Mucosa of gallbladder (tissue), 1 donor: Measurements from ENCODE around the gene SLC52A3. TPM values are rescaled to one million over a fixed set of nuclear protein-coding genes. Genes with fewer than 3 reads are reported as not detected.
A peak's percentile ranks its signal among the peaks of the same experiment; 100 is the strongest.
"Not testable (repeated sequence)": the region's sequence is repeated elsewhere in the genome, so short reads cannot be mapped to it uniquely, and the experiment has no call there.

ENCODE experiments used
- DNase-seq: peaks from one replicate; pipeline ENCODE4 v3.0.0-alpha.2; 2020; ENCODE audit warnings: low spot score
- total RNA-seq: library from RNA; stranded (reverse); gene quantifications from one replicate; pipeline ENCODE4 v1.2.1, GENCODE V29; 2021
- donor health status: DM: no; HTN: no; CAD: no.

SLC52A3 gene
- total RNA-seq: 7.5 TPM

DNA sequence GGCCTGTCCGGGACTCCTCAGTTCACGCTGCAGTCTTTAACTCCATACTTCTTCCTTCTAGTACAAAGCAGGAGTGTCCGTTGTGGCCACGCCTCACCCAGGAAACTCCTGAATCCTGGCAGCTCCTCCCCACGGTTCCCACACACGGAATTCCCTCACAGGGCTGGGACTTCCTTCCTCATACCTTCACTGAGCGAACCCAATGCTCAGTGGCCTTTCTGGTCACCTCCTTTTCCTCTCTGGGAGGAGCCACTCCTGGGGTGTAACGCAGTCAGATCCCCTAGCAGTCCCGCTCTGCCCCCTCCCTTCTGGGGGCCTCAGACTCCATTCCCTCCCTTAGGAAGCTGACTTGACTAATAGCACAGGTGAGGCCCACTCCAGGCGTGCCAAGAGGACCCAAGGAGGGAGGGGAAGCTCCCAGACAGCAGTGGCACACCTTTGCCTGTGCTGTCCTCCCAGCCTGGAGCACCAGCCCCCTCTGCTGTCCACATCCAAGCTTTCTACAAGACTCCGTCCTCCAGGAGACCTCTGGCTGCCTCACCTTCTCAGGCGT lies at the start of gene SLC52A3:
Gene SLC52A3, minus strand, starts transcription at position 75 of the 553 bp plus-strand sequence. CDS start 2,726 bp downstream, outside the sequence.
- peak; percentile 89 for DNase-seq

DNA sequence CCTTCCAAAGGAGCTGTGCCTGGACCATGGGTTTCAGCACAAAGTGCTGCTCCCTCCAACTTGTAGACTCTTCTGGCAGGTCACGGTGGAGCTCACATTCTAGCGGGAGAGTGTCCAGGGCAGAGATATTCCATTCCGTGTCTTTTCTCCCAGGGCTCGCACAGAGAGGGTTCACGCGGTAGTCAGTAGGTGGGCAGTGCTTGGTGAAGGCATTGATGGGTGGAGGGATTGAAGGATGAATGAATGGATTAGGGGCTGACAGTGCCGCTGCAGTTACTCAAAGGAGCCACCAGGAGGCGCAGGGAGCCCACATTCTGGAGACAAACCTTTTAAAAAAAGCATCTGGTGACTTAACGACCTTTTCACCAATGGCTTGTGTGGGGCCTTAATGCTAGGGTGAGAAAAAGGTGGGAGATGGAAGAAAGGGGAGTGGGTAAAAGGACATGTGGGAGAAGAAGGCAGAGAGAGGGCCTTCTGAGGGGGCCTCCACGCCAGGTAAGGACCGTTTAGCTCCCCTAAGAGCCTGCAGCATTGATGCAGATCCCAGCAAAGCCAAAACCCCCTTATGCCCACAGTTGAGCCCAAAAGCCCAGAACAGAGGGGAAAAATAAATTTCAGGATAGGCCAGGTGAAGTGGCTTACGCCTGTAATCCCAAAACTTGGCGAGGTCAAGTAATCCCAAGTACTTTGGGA lies 47.8 kb upstream of the SLC52A3 start:
- peak; percentile 59 for DNase-seq

DNA sequence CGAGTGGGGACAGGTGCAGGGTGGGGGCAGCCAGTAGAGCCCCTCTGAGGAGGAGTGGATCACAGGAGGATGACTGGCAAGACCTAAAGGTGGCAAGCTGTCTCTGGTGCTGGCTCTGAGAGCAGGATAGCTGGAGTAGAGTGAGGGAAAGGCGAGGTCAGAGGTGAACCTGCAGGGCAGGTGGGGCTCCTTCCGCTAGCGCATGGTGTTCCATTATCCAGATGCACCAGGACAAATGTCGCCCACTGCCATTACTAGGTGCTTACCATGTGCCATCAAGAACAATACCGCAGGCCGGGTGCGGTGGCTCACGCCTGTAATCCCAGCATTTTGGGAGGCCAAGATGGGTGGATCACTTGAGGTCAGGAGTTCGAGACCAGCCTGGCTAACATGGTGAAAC lies 46.9 kb upstream of the SLC52A3 start:
- no peak for DNase-seq

DNA sequence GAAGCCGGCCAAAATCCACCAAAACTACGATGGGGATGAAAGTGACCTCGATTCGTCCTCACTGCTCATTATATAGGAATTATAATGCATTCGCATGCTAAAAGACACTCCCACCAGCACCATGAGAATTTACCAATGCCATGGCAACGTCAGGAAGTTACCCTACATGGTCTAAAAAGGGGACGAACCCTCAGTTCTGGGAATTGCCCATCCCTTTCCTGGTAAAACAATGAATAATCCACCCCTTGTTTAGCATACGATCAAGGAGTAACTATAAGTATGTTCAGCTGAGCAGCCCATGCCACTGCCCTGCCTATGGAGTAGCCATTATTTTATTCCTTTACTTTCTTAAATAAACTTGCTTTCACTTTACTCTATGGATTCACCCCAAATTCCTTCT lies 45.1 kb upstream of the SLC52A3 start:
- no peak for DNase-seq

DNA sequence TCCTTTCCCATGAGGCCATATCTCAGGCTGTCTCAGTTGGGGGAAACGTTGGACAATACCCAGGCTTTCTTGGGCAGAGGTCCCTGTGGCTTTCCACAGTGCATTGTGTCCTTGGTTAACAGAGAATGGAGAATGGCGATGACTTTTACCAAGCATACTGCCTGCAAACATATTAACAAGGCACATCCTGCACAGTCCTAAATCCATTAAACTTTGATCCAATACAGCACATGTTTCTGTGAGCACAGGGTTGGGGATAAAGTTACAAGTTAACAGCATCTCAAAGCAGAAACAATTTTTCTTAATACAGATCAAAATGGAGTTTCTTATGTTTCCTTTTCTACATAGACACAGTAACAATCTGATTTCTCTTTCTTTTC lies 44.1 kb upstream of the SLC52A3 start:
- DNase-seq: not testable (repeated sequence)

DNA sequence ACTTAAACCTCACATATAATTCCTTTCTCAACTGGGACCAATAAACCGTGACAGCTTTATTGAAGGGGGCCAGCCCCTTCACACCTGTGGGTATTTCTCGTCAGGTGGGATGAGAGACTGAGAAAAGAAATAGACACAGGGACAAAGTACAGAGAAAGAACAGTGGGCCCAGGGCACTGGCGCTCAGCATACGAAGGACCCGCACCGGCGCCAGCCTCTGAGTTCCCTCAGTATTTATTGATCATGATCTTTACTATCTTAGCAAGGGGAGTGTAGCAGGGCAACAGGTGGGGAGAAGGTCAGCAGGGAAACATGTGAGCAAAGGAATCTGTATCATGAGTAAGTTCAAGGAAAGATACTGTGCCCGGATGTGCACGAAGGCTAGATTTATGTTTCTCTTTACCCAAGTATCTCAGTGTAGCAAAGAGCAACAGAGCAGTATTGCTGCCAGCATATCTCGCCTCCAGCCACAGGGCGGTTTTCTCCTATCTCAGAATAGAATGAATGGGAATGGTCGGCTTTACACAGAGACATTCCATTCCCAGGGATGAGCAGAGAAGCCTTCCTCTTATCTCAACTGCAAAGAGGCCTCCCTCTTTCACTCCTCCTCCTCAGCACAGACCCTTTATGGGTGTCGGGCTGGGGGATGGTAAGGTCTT lies 43.6 kb upstream of the SLC52A3 start:
- DNase-seq: not testable (repeated sequence)

DNA sequence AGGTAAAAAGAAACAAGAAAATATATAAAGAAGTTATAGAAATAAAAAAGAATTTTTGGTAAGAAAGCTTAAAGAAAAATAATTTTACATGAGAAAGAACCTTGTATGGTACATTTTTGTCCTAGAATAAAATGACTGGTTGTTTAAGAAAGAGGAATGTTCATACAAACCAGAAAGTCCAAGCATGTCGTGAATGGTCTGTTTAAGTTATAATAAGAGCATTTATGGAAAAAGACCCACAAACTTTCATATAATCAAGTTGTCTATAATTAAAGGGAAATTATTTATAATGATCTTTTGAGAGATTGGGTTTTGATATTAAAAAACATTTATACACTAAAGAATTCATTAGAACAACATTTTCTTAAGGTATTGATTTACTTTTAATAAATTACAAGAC lies 37.4 kb upstream of the SLC52A3 start:
- no peak for DNase-seq

DNA sequence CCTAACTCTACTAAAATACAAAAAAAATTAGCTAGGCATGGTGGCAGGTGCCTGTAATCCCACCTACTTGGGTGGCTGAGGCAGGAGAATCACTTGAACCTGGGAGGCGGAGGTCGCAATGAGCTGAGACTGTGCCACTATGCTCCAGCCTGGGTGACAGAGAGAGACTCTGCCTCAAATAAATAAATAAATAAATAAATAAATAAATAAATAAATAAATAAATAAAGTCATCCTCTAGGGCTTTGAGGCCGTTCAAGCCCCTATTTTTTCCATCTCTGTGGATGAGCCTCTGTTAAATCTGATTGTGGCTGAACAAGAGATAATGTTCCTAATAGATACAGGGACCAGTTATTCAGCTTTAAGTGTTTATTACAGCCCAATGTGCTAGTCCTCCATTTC lies 33.4 kb upstream of the SLC52A3 start:
- no peak for DNase-seq

DNA sequence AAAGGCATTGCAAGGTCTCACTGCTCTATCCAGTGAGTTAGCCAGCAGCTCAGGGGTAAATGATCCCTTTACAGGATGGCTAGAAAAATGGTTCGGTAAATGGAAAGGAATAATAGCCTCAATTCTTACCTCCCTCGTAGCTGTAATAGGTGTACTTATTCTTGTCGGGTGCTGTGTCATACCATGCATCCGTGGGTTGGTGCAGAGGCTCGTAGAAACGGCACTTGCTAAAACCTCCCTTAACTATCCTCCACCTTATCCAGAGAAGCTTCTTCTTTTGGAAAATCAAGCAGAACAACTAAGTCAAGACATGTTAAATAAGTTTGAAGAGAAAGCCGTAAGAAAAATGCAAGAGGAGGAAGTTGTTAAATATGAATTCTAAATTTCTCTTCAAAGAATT lies 31.7 kb upstream of the SLC52A3 start:
- DNase-seq: not testable (repeated sequence)

DNA sequence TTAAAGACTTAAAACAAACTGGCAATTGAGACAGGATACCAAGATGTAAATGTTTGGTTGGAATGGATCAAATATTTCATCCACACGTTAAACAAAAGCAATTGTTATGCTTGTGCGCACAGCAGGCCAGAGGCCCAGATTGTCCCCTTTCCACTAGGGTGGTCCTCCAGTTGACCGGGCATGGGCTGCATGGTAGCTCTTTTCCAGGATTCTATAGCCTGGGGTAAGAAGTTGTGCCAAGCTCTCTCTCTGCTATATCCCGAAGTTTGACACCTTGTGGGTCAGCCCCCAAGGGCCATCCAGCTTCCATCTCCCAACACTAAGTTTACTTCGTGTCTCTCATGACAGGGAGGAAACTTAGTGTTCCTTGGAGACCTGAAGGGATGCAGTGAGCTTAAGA lies 30.4 kb upstream of the SLC52A3 start:
- DNase-seq: not testable (repeated sequence)

DNA sequence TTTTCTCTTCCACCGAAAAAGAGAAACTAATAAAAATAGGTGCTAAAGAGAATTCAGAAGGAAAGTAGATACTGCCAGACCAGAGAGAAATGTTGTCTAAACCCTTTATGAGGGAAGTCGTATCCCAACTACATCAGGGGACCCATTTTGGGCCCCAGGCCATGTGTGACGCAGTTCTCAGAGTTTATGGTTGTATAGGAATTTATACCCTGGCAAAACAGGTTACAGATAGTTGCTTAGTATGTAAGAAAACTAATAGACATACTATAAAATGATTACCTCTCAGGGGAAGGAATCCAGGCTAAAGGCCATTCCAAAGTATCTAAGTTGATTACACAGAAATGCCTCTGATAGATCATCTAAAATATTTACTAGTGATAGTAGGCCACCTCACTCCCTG lies 28.6 kb upstream of the SLC52A3 start:
- DNase-seq: no peak

DNA sequence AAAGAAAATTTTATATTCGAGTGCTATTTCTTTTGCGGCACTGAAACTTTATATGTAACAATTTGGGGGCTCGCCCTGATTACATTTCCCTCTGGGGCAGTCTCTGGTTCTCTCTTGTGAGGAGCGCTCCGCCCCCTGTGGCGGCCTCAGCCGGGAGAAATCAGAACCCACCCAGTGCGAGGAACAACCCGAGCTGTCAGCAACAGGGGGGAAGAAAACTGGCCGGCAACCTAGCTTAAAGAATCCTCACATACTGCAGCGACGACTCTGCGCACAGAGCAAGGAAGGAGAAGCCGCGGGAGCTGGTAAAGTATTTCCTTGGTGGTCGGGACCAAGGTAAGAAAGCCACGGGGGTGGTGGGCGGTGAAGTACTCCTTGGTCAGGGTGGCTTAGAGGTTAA lies 23.9 kb upstream of the SLC52A3 start:
- no peak for DNase-seq

DNA sequence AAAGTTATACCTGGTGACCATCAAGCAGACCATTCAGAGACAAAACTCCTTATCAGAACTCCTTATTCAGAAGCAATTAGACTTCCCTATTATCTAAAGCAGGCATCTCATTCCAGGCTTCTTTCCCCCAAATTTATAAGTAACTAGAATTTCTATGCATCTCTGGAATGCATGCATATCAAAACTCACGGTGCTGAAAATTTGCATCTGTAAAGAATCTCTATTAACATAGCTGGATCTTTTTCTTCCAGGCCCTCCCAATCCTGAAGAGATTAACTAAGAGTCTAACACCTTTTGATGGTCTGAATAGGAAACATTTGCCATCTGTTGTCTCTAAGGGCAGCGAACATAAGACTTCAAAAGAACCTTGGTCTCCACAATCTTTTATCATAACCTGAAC lies 22.8 kb upstream of the SLC52A3 start:
- DNase-seq: no peak

DNA sequence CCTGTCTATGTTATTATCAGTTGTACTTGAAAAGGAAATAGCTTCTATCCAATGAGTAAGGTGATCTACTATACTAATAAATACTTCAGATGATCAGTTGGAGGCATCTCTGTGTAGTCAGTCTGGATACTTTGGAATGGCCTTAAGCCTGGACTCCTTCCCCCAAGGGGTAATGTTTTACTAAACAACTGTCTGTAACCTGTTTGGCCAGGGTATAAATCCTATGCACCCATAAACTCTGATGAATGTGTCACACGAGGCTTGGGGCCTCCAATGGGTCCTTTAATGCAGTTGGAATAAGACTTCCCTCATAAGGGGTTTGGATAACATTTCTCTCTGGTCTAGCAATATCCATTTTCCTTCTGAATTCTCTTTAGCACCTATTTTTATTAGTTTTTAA lies 19.5 kb upstream of the SLC52A3 start:
- no peak for DNase-seq

DNA sequence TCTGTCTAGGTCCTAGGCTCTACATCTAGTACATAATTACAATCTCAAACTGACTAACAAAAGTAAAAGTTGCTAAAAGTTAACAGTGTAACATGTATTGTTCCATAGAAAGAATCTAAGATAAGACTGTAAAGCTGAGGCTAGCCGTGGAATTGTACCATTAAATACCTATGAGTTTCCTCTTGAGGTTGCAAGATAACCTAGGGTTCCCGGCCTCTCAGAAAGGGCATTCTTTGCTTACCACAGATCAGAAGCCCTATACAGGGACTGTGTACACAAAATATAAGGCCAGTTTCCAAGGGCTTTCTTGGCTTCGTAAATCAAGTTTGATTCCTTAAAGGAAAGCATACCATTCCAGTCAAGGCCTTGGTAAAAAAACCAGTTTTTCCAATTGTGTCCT lies 11.5 kb upstream of the SLC52A3 start:
- no peak for DNase-seq

DNA sequence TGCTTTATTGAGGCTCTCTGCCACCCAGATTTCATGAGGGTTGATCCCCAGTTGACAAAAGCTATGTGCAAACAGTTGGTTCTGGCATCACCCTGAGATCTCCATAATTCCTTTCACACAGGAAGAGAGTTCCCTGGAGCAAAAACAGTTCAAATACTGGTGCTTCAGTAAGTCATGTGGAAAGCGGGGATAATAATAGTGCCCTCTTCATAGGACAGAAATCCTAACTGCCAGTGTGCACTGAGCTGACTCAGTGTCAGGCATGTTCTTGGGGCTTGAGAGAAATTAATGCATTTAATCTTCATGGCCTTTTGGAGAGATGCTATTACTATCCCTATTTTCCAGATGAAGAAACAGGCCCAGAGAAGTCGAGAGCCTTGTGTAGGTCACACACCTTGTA lies 7.9 kb upstream of the SLC52A3 start:
- no peak for DNase-seq

DNA sequence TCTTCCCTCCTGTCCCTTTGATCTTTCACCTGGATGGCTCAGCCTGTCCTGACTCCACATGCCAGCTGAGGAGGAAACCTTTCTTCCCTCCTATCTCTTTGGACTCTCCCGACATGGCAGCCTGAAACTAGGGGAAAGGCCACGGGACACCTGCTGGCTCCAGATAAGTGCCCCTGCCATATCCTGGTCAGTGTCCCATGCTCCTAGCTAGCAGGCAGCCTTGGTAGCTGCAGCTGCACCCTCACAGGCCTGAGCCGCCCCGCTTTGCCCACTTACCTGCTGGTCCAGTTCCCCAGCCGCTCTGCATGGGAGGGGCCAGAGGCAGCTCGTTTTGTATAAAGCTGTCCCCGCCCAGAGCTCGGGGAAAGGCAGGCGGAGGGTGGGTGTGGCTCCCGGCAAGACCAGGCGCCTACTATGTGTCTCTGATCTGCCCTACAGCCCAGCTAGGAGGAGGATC lies 7.4 kb upstream of the SLC52A3 start:
- DNase-seq: no peak

DNA sequence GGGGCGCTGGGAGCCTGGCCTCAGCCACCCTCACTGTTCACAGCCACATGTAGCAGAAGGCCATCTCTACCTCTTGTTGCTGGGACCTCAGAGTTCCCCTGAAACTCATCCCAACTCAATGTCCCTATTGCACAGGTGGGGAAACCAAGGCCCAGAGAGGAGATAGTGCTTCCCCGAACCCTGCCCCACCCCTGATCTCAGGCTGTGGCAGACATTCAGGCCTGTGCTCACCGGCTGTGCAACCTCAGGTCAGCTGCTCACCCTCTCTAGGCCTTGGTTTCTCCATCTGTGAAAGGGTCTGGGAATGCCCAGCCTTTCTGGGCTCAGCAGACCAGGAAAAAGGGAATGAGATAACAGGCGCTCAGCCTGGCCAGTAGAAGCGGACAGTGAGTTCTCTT lies 6.4 kb upstream of the SLC52A3 start:
- no peak for DNase-seq

DNA sequence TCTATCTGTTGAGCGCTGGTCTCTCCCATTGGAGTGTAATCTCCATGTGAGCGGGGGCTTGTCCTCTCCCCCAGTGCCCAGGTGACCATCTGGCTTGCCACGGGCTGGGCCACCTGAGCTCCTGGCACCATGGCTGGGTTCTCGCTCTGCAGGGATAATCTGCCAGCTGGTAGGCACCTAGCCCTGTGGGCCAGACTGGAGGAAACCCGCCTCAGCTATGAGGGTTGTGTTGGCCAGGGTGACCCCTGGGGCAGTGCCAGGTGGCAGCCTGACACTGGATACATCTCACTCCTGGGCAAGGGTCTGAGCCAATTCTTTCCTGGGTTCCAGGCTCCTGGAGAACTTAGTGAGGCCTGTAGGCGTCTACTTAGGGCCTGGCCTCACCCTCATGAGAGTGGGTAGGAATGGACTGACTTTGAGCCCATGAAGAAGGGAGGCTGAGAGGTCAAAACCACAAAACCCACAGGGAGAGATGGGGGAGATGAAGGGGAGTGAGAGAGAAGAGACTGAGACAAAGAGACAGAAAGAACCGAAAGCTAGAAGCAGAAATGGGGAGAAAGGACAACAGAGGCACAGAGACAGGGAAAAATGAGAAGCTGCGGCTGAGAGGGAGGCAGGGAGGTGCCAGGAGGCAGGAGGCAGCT lies 5.8 kb upstream of the SLC52A3 start:
- DNase-seq: no peak

DNA sequence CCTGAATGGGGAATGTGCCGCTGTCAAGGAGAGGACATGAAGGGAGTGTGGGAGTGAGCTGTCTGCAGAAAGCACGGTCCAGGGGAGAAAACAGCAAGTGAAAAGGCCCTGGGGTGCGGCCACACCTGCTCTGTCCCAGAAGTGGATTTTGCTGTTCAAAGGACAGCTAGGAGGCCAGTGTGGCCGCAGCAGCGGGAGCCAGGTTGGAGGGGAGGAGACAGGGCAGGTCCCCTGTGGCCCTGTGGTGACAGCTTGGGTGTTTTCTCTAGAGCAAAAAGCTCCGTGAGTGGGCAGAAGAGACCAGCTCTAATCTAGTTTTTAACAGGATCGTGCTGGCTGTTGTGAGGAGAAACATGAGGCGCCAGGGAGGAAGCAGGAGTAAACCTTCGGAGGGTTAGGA lies 4.5 kb upstream of the SLC52A3 start:
- DNase-seq: no peak

DNA sequence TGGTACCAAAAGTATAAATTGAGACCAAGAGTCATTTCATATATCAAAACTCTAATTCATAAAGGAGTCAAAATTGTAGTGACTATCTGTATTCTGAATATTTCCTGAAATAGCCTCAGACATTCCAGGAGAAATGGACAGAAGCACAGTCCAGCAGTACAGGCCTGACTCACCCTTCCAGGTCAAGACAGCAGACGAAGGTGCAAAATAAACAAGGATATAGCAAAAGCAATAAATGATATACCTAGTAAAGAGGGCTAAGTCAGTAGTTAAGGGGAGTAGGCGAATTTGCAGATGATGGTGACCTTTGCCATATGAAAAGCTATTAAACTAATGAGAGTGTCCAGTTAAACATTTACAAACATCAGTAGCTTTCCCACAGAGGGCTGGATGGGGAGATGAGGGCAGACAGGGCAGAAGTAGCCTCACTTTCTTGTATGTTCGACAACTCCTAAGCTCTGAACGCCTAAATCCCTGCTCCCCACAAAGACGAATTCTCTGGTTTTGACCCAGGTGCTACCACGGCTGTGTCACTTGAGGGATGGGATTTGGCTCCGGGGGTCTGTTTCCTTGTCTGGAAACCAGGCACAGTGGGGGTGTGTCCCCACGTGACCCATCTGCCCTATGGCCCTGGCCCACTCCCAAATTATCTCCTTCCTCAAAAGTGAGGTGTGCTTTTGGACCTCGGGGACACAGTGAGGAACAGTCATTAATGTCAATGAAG lies 3.6 kb upstream of the SLC52A3 start:
- DNase-seq: no peak

DNA sequence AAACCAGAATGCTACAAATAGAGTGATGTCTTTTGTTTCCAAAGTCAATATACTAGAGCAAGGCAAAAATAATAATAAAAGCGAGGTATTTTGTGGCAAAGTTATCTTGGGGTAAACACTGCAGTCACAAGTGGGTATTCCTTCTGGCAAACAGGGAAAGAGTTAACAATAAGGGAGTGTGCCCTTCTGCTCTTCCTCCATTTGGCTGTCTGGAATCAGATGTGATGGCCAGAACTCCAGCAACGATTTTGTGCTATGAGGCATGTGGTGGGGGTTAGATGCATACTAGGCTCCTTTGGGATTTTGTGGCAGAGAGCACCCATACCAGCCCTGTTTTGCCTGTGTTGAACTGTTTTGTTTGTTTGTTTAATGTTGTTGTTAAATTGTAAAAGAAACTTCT lies 2.4 kb upstream of the SLC52A3 start:
- DNase-seq: no peak
